IPS-NIHi7 (cell line): Measurements from ENCODE around the gene LINGO3.
A peak's percentile ranks its signal among the peaks of the same experiment; 100 is the strongest.

Experiments used
- DNase-seq: peaks from one replicate; pipeline ENCODE4 v3.0.0; 2012; ENCODE audit warnings: mixed read lengths; ENCODE audit errors: extremely low spot score

Gene LINGO3

GRCh38 chr19:2268480-2268830 is 39.5 kb downstream of the LINGO3 start:
- DNase-seq, result no peak

GRCh38 chr19:2266183-2266993 is 41.6 kb downstream of the LINGO3 start:
- no peak for DNase-seq

GRCh38 chr19:2261438-2262172 is 46.3 kb downstream of the LINGO3 start:
- DNase-seq, result peak; percentile 65

GRCh38 chr19:2260341-2260805 is 47.6 kb downstream of the LINGO3 start:
- DNase-seq, result no peak

GRCh38 chr19:2259336-2259735 is 48.6 kb downstream of the LINGO3 start:
- DNase-seq, result no peak
